NCI-H1417 (cell line): ENCODE measurements around the gene SMTNL2.
"Not testable (repeated sequence)": the region's sequence is repeated elsewhere in the genome, so short reads cannot be mapped to it uniquely, and the experiment has no call there.

ENCODE experiments used
- DNase-seq, 3 experiments: peaks; one replicate each; lab custom pipeline; 2025; lab: John Stamatoyannopoulos, UW

The SMTNL2 gene

GRCh38 chr17:4635823-4636375 is 51.6 kb downstream of the SMTNL2 start:
- peak in 1 of 3 experiments; percentile 9 for DNase-seq

DNA sequence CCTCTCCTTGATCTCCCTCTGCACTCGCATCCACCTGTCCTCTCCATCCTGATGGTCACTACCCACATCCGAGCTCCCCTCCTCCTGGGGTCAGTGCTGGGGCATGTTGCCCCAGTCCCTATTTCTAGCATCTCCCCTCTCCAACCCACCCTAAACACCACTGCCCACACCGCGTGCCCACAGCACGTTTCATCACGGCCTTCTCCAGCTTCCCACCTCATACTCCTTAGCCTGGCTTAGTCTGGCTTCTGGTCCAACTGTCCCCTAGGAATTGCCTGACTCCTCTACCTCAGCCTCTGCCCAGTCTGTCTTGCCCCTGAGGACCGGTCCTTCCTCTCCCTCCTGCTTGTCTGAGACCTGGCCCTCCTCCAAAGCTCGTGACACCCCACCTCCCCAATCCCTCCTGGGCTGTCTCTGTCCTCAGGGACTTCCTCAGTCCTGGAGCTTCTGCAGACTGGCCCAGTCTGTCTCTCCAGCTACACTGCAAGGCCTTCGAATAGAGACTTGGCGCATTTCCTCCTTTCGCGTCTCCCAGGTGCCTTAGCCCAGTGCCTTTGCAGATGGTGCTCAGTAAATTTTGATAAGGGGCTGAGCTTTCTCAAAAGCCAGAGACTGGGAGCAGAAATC is 52.3 kb downstream of the SMTNL2 start:
- DNase-seq: no peak

- not testable (repeated sequence) for DNase-seq
Observed at GRCh38 chr17:4638766-4639165, 54.4 kb downstream of the SMTNL2 start.

GRCh38 chr17:4639301-4640059 is 55.2 kb downstream of the SMTNL2 start:
- DNase-seq: peak in 1 of 3 experiments; percentile 31

DNA sequence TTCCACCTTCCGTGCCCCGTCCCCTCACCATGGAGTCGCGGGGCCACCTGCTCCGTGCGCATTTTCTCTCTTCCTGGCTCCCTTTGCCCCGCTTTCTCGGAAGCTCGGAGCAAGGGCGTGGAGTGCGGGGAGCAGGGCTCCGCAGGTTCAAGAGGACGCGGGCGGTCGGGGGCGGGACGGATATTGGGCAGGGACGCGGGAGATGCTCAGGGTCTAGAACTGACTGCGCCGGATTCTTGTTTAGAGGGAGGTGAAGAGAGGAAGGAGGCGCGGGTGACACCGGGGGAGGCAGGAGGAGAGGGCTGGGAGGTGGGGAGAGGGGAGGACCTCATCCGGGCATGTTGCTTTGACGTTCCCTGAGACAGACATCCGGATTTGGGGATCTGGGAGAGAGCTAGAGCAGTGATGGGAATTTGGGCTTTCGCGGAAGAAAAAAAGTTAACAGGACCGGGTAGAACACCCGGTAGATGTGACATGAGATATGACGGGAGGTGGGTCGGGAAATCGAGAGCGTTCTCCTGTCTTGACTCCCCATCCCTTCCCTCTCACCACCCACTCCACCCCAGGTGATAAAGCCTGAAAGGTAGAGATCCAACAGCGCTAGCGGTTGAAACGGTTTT is 56.4 kb downstream of the SMTNL2 start:
- DNase-seq: not testable (repeated sequence)

DNA sequence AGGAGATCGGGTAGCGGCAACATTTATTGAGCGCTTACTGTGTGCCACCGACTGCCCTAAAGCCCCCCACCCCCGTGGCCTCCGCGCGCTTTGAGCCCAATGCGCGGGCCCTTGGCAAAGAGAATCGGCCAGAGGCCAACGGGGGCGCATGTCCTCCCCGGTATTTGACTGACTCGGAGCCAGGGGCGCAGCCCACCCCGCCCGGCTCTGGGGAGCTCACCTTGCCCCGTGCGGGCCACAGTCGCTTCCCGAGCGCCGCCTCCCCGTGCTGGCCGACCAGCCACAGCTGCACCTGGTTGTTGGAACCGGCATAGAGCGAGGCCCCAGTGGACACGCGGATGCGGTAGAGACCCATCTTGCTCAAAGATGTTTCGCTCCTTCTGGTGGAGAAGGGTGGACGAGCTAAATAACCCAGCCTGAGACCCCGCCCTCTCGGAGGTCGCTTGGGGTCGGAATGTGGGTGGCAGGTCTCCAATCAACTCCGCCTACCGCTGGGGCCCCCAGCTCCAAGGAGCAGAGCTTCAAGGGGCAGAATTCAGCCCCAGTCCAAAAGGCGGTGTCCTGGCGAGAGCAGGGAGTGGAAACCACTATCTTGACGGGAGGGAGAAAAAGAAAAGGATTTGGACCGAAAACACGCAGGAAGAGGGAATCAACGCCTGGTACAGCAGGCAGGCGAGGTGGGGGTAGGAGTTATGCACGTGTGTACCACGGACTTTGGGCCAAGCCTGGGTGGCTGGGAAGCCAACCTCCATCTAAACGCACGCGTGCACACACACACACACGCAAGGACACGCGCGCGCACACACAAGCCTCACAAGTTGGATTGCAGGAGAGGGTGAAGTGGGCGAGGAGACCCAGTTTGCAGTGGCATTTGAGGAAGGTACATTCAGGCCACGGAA is 57.2 kb downstream of the SMTNL2 start, which contains the start of gene ALOX15:
TSS of gene ALOX15 (minus strand) at position 382 of the 899 bp plus-strand sequence. CDS start at position 355, 27 bp downstream.
- DNase-seq: no peak

- no peak for DNase-seq
Observed at GRCh38 chr17:4642286-4642685, 58.0 kb downstream of the SMTNL2 start.

DNA sequence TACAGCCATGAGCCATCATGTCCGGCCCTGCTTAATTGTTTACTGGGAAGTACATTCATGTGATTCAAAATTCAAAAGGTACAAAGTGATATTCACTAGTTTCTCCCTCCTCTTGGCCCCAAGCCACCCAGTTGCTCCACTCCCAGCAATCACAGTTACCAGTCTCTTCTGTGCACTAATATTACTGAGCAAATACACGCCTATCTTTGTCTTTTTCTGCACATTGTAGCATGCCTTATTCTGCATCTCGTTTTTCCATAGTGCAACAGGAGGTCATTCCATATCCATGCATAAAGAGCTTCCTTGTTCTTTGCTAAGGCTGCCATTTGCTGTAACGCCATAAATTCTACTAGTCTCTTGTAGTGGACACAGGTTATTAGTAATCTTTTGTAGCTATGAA is 59.3 kb downstream of the SMTNL2 start:
- no peak for DNase-seq

GRCh38 chr17:4645642-4646041 is 61.3 kb downstream of the SMTNL2 start:
- DNase-seq: no peak

- peak; percentile 1 to 79 (median 26) for DNase-seq
Observed at GRCh38 chr17:4648741-4649140, 64.4 kb downstream of the SMTNL2 start.

GRCh38 chr17:4652997-4653396 is 68.7 kb downstream of the SMTNL2 start:
- DNase-seq: peak in 1 of 3 experiments; percentile 2

DNA sequence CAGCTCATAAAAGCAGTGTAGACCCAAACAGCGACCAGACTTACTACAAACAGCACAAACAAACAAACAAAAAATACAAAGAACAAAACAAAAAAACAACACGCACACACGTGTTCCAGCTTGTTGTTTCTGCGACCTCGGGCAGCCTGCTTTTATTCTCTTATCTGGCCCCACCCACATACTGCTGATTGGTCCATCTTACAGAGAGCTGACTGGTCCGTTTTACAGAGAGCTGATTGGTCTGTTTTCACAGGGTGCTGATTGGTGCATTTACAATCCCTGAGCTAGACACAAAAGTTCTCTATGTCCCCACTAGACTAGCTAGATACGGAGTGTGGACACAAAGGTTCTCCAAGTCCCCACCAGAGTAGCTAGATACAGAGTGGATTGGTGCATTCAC is 71.6 kb downstream of the SMTNL2 start:
- not testable (repeated sequence) for DNase-seq

- no peak for DNase-seq
Observed at GRCh38 chr17:4657678-4658077, 73.3 kb downstream of the SMTNL2 start.
